K562 (cell line): ENCODE measurements around the gene CCNYL1. TPM values are rescaled to one million over a fixed set of nuclear protein-coding genes. Genes with fewer than 3 reads are reported as not detected.

Source experiments
- ATAC-seq: fragments of 200-7000 bp; cut with Tn5 transposase; 3 replicates; pipeline ENCODE4 v1.9.1; 2020; ENCODE audit warnings: moderate library complexity
- BruUV-seq: library from RNA; stranded (reverse); fragments of 400-500 nt; replicated peaks from 2 replicates; lab custom pipeline; 2021; lab: Mats Ljungman, UMichigan
- CTCF ChIA-PET: fragments of 300-600 bp; formaldehyde crosslinking; extraction: SDS; loops from one replicate; lab custom pipeline; 2021; ENCODE audit warnings: low intra/inter-chr PET ratio; lab: Yijun Ruan, JAX
- POLR2A ChIA-PET: fragments of 300-600, 350-650 bp; sonication (Branson Sonifier 250); formaldehyde crosslinking; extraction: SDS; loops from one replicate; lab custom pipeline; 2021; ENCODE audit warnings: antibody characterized with exemption, inconsistent platforms; lab: Yijun Ruan, JAX
- DNase-seq, 4 experiments: peaks; one replicate each; pipeline versions ENCODE4 v3.0.0 to v3.0.0-alpha.2; 2011 to 2018; ENCODE audit warnings: low spot score in 3 of 4, mixed read lengths in 3 of 4; ENCODE audit errors: extremely low read depth in 1 of 4
- FAIRE-seq: peaks from 2 replicates; lab custom pipeline; 2011; peaks lifted over from hg19 to GRCh38; lab: Jason Lieb, UNC
- H2AFZ ChIP-seq: 2 replicates; pipeline ENCODE4 v1.6.0; 2011; ENCODE audit warnings: low read depth, low read length, control low read depth, inconsistent platforms
- H3K27ac ChIP-seq: fragments of 200-600 bp; 3 replicates; pipeline ENCODE4 v1.8.0; 2011; ENCODE audit warnings: low read depth, mild to moderate bottlenecking, control low read depth, inconsistent platforms, low read length, moderate library complexity, mixed read lengths; ENCODE audit errors: extremely low read depth
- H3K27me3 ChIP-seq, 2 experiments: fragments of 300-600 bp in 1 of 2; 2 replicates in 1 of 2; 3 replicates in 1 of 2; pipeline versions ENCODE4 v1.6.0 to v1.8.0; 2011; ENCODE audit warnings: inconsistent platforms in 2 of 2, low read length in 2 of 2, mild to moderate bottlenecking in 1 of 2, mixed read lengths in 1 of 2, moderate library complexity in 1 of 2; ENCODE audit not compliant: control insufficient read depth in 2 of 2, insufficient read depth in 2 of 2
- H3K36me3 ChIP-seq: fragments of 300-600 bp; 3 replicates; pipeline ENCODE4 v1.8.0; 2011; ENCODE audit warnings: mild to moderate bottlenecking, low read length, inconsistent platforms; ENCODE audit not compliant: control insufficient read depth, insufficient read depth
- H3K4me1 ChIP-seq, 2 experiments: fragments of 200-600 bp in 1 of 2; replicated peaks in 1 of 2; 2 replicates in 1 of 2; 3 replicates in 1 of 2; pipeline versions ENCODE4 v1.5.1 to v1.8.0; 2011; ENCODE audit warnings: inconsistent platforms in 2 of 2, low read length in 2 of 2, mild to moderate bottlenecking in 1 of 2, mixed read lengths in 1 of 2, moderate library complexity in 1 of 2; ENCODE audit not compliant: control insufficient read depth in 2 of 2, insufficient read depth in 2 of 2
- H3K4me2 ChIP-seq: 2 replicates; pipeline ENCODE4 v1.6.1; 2011; ENCODE audit warnings: low read length, control low read depth, inconsistent platforms, mixed read lengths; ENCODE audit not compliant: insufficient read depth
- H3K4me3 ChIP-seq: fragments of 200-600 bp; sonication (generic), shearing (Covaris generic); 2 replicates; pipeline ENCODE4 v1.5.1; 2016; ENCODE audit warnings: control low read depth, inconsistent platforms
- H3K79me2 ChIP-seq: fragments of 200-600 bp; 3 replicates; pipeline ENCODE4 v1.8.0; 2011; ENCODE audit warnings: low read length, inconsistent platforms; ENCODE audit not compliant: control insufficient read depth, insufficient read depth
- H3K9ac ChIP-seq, 2 experiments: 2 replicates each; pipeline versions ENCODE4 v1.6.0 to v1.6.1; 2011; ENCODE audit warnings: low read depth in 2 of 2, low read length in 2 of 2, control low read depth in 1 of 2, inconsistent platforms in 1 of 2, mild to moderate bottlenecking in 1 of 2, mixed read lengths in 1 of 2; ENCODE audit not compliant: insufficient read depth in 1 of 2
- H3K9me1 ChIP-seq: one replicate; pipeline ENCODE4 v1.6.0; 2011; ENCODE audit warnings: inconsistent platforms, mild to moderate bottlenecking, low read length, moderate library complexity; ENCODE audit not compliant: control insufficient read depth, insufficient read depth
- H3K9me3 ChIP-seq: replicated peaks from 2 replicates; pipeline ENCODE4 v1.5.1; 2011; ENCODE audit warnings: low read depth, low read length, inconsistent platforms; ENCODE audit not compliant: control insufficient read depth, insufficient read depth
- H4K20me1 ChIP-seq: replicated peaks from 2 replicates; pipeline ENCODE4 v1.6.1; 2011; ENCODE audit warnings: low read length, inconsistent platforms, mixed read lengths; ENCODE audit not compliant: control insufficient read depth, insufficient read depth
- ARNT ChIP-seq, 2 experiments: fragments of 450-650 bp; IDR thresholded peaks; 2 replicates each; pipeline ENCODE4 v1.6.1; 2016; ENCODE audit warnings: mild to moderate bottlenecking in 1 of 2
- EP400 ChIP-seq: fragments of 450-650 bp; IDR thresholded peaks from 2 replicates; pipeline ENCODE4 v1.6.1; 2017; ENCODE audit warnings: antibody characterized with exemption, mild to moderate bottlenecking, moderate library complexity
- HDAC8 ChIP-seq: fragments of 450-650 bp; IDR thresholded peaks from 2 replicates; pipeline ENCODE4 v1.6.1; 2016; ENCODE audit warnings: mild to moderate bottlenecking, missing genetic modification characterization, moderate library complexity, missing compliant biosample characterization
- JUNB ChIP-seq: fragments of 450-650 bp; formaldehyde crosslinking; conservative IDR thresholded peaks from 2 replicates; pipeline ENCODE4 v1.4.0; 2020; ENCODE audit warnings: mild to moderate bottlenecking
- NR0B1 ChIP-seq: fragments of 450-650 bp; IDR thresholded peaks from one replicate; pipeline ENCODE4 v1.6.1; 2018; ENCODE audit warnings: mild to moderate bottlenecking, moderate library complexity; ENCODE audit not compliant: partially characterized antibody
- NR3C1 ChIP-seq: sonication (generic); formaldehyde crosslinking; IDR thresholded peaks from 2 replicates; pipeline ENCODE4 v1.8.1; 2022; ENCODE audit warnings: missing genetic modification reagents
- PCBP1 ChIP-seq: fragments of 200-400 bp; formaldehyde crosslinking; IDR thresholded peaks from 2 replicates; pipeline ENCODE4 v1.6.1; 2018; ENCODE audit warnings: mild to moderate bottlenecking, low read depth, low read length; ENCODE audit not compliant: poor library complexity, severe bottlenecking
- POLR2B ChIP-seq: fragments of 450-650 bp; IDR thresholded peaks from 2 replicates; pipeline ENCODE4 v1.6.1; 2018; ENCODE audit warnings: low read depth; ENCODE audit not compliant: partially characterized antibody
- RBM14 ChIP-seq: fragments of 200-400 bp; formaldehyde crosslinking; IDR thresholded peaks from 2 replicates; pipeline ENCODE4 v1.6.1; 2018; ENCODE audit warnings: low read depth, mild to moderate bottlenecking, low read length, moderate library complexity, borderline replicate concordance; ENCODE audit not compliant: insufficient read depth
- SREBF2 ChIP-seq: sonication (generic); formaldehyde crosslinking; IDR thresholded peaks from 2 replicates; pipeline ENCODE4 v1.4.0; 2020; ENCODE audit warnings: mild to moderate bottlenecking, missing genetic modification reagents
- U2AF2 ChIP-seq: fragments of 200-400 bp; formaldehyde crosslinking; optimal IDR thresholded peaks from 2 replicates; pipeline ENCODE3; 2017; ENCODE audit warnings: low read depth, mild to moderate bottlenecking, low read length
- ZNF175 ChIP-seq: fragments of 200-800 bp; sonication (Bioruptor generic); IDR thresholded peaks from 2 replicates; pipeline ENCODE4 v1.6.1; 2016; ENCODE audit warnings: low read depth, mild to moderate bottlenecking, missing genetic modification characterization, missing compliant biosample characterization
- in situ Hi-C: fragments of 300-500 bp; cut with MboI; formaldehyde crosslinking; loops from 4 replicates; pipeline ENCODE4 v1.15.0; 2018; ENCODE audit warnings: inconsistent platforms, mixed read lengths
- intact Hi-C: fragments of 100-400 bp; cut with micrococcal nuclease; formaldehyde crosslinking; loops from 2 replicates; pipeline ENCODE4 v1.14.2; 2022
- polyA plus RNA-seq, 8 experiments: library from polyadenylated mRNA; depleted of rRNA in 4 of 8; stranded (reverse) in 5 of 8; unstranded in 3 of 8; fragments of >200 nt; fragmentation: Nextera tagmentation in 2 of 8; fragmentation: Illumina TruSeq in 1 of 8; extraction: Ambion mirVana in 2 of 8; extraction: Trizol in 1 of 8; gene quantifications; 2 replicates each; pipeline versions ENCODE4 v1.2.1 to v1.2.3, GENCODE V29; 2011 to 2014; ENCODE audit warnings: inconsistent platforms in 1 of 8, missing spikeins in 1 of 8
- total RNA-seq, 7 experiments: library from RNA; depleted of rRNA in 6 of 7; stranded (reverse); fragments of >200 nt in 6 of 7; fragmentation: Illumina TruSeq in 2 of 7; extraction: Trizol in 2 of 7; gene quantifications; 2 replicates each; pipeline versions ENCODE4 v1.2.1 to v1.2.3, GENCODE V29; 2011 to 2021; ENCODE audit warnings: low replicate concordance in 1 of 7

CCNYL1 gene
- total and polyA plus RNA-seq, 9 of the 15 experiments (the other 6 are each of a cell fraction or from before 2014, with no cell fraction given) = 1.9 to 7.5 (median 4.7) TPM

GRCh38 chr2:207748993-207749392 lies 37.6 kb downstream of the CCNYL1 start:
- no peaks in the 10 kb centered on the region for H3K36me3 ChIP-seq
- CTCF ChIA-PET = interaction anchor here (1.3 kb wide), 1 partner anchor 291 kb away, joined by 3 read pairs; no protein-coding TSS in a partner anchor
- no peak for FAIRE-seq
- H4K20me1 ChIP-seq = no peaks in the 10 kb centered on the region
- TF ChIP-seq ZNF175 (no peak), ARNT (IDR thresholded peaks at IDR 0.05) (no peak), NR3C1 (no peak), EP400 (no peak), NR0B1 (no peak), PCBP1 (no peak), RBM14 (no peak), HDAC8 (tag) (no peak), SREBF2 (no peak), U2AF2 (no peak), POLR2B (no peak), JUNB (CRISPR knock-in tag) (no peak)
- in situ Hi-C loops (loop anchor here (5.0 kb wide), 1 partner anchor 278 kb away; the partner anchor contains the start of gene PLEKHM3), intact Hi-C loops (loop anchor here (5.0 kb wide), 1 partner anchor 122 kb away; the partner anchor contains the start of gene METTL21A)
- no peak for DNase-seq
- no peak overlapping the region for H3K4me2 ChIP-seq
- no peak overlapping the region for H3K9ac ChIP-seq
- H3K4me3 ChIP-seq = no peak overlapping the region
- no peaks in the 10 kb centered on the region for H3K9me3 ChIP-seq
- no peaks in the 10 kb centered on the region for H3K27me3 ChIP-seq
- no peak for ATAC-seq
- POLR2A ChIA-PET = interaction anchor here (0.6 to 2.5 kb wide), 5 partner anchors 11 to 320 kb away, joined by 3 to 11 read pairs (median 4); no protein-coding TSS in a partner anchor
- H3K9me1 ChIP-seq = no peaks in the 10 kb centered on the region
- H3K27ac ChIP-seq = no peak overlapping the region
- no TSS peak for BruUV-seq
- no peak overlapping the region for H2AFZ ChIP-seq
- H3K79me2 ChIP-seq = no peaks in the 10 kb centered on the region
- peaks cover 2 to 5% of the 10 kb centered on the region in 2 experiments; a peak in 2 of 5 replicates for H3K4me1 ChIP-seq
